ENCODE results near the gene CXCL9. TPM values are rescaled to one million over a fixed set of nuclear protein-coding genes. Genes with fewer than 3 reads are reported as not detected.
"Not testable (repeated sequence)": the region's sequence is repeated elsewhere in the genome, so short reads cannot be mapped to it uniquely, and the experiment has no call there.

Gene CXCL9
- total RNA-seq, 5 donors from 2014 or later (not counting 1 experiment from before 2014, with no cell fraction given), result not detected

- DNase-seq; H3K4me3 ChIP-seq (ENCODE audit: control insufficient read depth in 1 of 2, extremely low read depth in 1 of 2, low read length in 1 of 2); H3K27me3 ChIP-seq (replicated peaks in 1 of 2; ENCODE audit: control insufficient read depth in 2 of 2, extremely low read depth in 1 of 2, insufficient read depth in 2 of 2, low read length in 1 of 2); CTCF ChIA-PET; ATAC-seq (replicated peaks in 1 of 4); H3K9me3 ChIP-seq; H3K9me3 Mint-ChIP-seq; H3K36me3 ChIP-seq (ENCODE audit: control insufficient read depth in 2 of 2, extremely low read depth in 1 of 2, insufficient read depth in 1 of 2, low read length in 1 of 2); H3K27ac Mint-ChIP-seq; H3K4me1 ChIP-seq (ENCODE audit: control insufficient read depth in 1 of 2, extremely low read depth in 1 of 2, insufficient read depth in 2 of 2, low read length in 2 of 2); H3K27me3 Mint-ChIP-seq; H3K27ac ChIP-seq (ENCODE audit: low read length); H3K36me3 Mint-ChIP-seq; H3K4me3 Mint-ChIP-seq; H3K4me1 Mint-ChIP-seq; POLR2A ChIA-PET: not testable (repeated sequence)
- no CpG with 5 or more reads among the region's 4 CpGs for WGBS (ENCODE audit: insufficient coverage)
Measured at GRCh38 chr4:76044686-76045085, 37.4 kb upstream of the CXCL9 start.

DNA sequence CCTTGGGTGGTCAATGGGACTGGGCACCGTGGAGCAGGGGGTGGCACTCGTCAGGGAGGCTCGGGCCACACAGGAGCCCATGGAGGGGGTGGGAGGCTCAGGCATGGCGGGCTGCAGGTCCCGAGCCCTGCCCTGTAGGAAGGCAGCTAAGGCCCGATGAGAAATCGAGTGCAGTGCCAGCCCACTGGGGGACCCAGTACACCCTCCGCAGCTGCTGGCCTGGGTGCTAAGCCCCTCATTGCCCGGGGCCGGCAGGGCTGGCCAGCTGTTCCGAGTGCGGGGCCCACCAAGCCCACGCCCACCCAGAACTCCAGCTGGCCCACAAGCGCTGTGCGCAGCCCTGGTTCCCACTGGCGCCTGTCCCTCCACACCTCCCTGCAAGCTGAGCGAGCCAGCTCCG lies 36.0 kb upstream of the CXCL9 start:
- H3K27me3 ChIP-seq (replicated peaks in 1 of 2; ENCODE audit: control insufficient read depth in 2 of 2, extremely low read depth in 1 of 2, insufficient read depth in 2 of 2, low read length in 1 of 2); H3K27ac Mint-ChIP-seq; H3K27ac ChIP-seq (ENCODE audit: low read length); CTCF ChIA-PET; H3K9me3 ChIP-seq; H3K4me1 Mint-ChIP-seq; H3K4me1 ChIP-seq (ENCODE audit: control insufficient read depth in 1 of 2, extremely low read depth in 1 of 2, insufficient read depth in 2 of 2, low read length in 2 of 2); H3K36me3 ChIP-seq (ENCODE audit: control insufficient read depth in 2 of 2, extremely low read depth in 1 of 2, insufficient read depth in 1 of 2, low read length in 1 of 2); H3K4me3 Mint-ChIP-seq; H3K4me3 ChIP-seq (ENCODE audit: control insufficient read depth in 1 of 2, extremely low read depth in 1 of 2, low read length in 1 of 2); H3K27me3 Mint-ChIP-seq; ATAC-seq (replicated peaks in 1 of 4); H3K9me3 Mint-ChIP-seq; DNase-seq; H3K36me3 Mint-ChIP-seq; POLR2A ChIA-PET: not testable (repeated sequence)
- 84% methylated on average over 9 of the region's 18 CpGs for WGBS (ENCODE audit: insufficient coverage)

DNA sequence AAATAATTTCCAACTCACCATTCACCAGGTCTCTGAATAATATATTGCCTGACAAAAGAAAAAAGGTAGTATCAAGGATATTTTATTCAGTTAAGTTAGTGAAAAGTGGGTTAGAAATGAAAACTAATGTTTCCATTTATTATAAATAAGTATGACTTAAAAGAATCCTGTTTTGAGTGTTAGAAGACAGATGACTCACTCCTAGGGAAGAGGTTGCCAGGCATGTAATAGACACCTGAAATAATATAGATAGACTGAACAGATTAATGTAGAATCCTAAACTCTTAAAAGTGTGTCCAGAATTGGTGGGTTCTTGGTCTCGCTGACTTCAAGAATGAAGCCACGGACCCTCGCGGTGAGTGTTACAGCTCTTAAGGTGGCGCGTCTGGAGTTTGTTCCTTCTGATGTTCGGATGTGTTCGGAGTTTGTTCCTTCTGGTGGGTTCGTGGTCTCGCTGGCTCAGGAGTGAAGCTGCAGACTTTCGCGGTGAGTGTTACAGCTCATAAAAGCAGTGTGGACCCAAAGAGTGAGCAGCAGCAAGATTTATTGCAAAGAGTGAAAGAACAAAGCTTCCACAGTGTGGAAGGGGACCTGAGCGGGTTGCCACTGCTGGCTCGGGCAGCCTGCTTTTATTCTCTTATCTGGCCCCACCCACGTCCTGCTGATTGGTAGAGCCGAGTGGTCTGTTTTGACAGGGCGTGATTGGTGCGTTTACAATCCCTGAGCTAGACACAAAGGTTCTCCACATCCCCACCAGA lies 35.1 kb upstream of the CXCL9 start:
- WGBS (ENCODE audit: insufficient coverage), result no CpG with 5 or more reads among the region's 18 CpGs
- H3K9me3 ChIP-seq; H3K36me3 ChIP-seq (ENCODE audit: control insufficient read depth in 2 of 2, extremely low read depth in 1 of 2, insufficient read depth in 1 of 2, low read length in 1 of 2); H3K27me3 ChIP-seq (replicated peaks in 1 of 2; ENCODE audit: control insufficient read depth in 2 of 2, extremely low read depth in 1 of 2, insufficient read depth in 2 of 2, low read length in 1 of 2); DNase-seq; H3K4me1 ChIP-seq (ENCODE audit: control insufficient read depth in 1 of 2, extremely low read depth in 1 of 2, insufficient read depth in 2 of 2, low read length in 2 of 2); H3K4me1 Mint-ChIP-seq; H3K4me3 ChIP-seq (ENCODE audit: control insufficient read depth in 1 of 2, extremely low read depth in 1 of 2, low read length in 1 of 2); H3K27ac Mint-ChIP-seq; H3K27ac ChIP-seq (ENCODE audit: low read length); H3K9me3 Mint-ChIP-seq; ATAC-seq (replicated peaks in 1 of 4); H3K27me3 Mint-ChIP-seq; H3K36me3 Mint-ChIP-seq: not testable (repeated sequence)
- ChIA-PET CTCF (interaction anchor here in 1 of 2 donors (0.5 kb wide), 1 partner anchor 489 kb away, joined by 3 read pairs; no protein-coding TSS in a partner anchor), POLR2A (interaction anchor here in 1 of 2 donors (0.7 kb wide), 1 partner anchor 47 kb away, joined by 6 read pairs; no protein-coding TSS in a partner anchor)
- H3K4me3 Mint-ChIP-seq, result peak overlapping the region in 2 of 3 donors; percentile 47 to 78

- CTCF ChIA-PET, result interaction anchor here (1.2 kb wide), 2 partner anchors 17 to 22 kb away, joined by 3 read pairs; no protein-coding TSS in a partner anchor
- peaks cover 0 to 3% of the 10 kb centered on the region in 2 donors for H3K27me3 Mint-ChIP-seq
- WGBS (ENCODE audit: insufficient coverage), result 80% methylated on average over 2 of the region's 3 CpGs
Measured at GRCh38 chr4:76036855-76037254, 29.5 kb upstream of the CXCL9 start.

GRCh38 chr4:76035799-76036380 lies 28.6 kb upstream of the CXCL9 start, which contains the start of gene CXCL11:
Gene CXCL11, minus strand, starts transcription at chr4:76036070. Its CDS starts 83 bp downstream, at chr4:76035987.
- H3K4me3 ChIP-seq (ENCODE audit: control insufficient read depth in 1 of 2, extremely low read depth in 1 of 2, low read length in 1 of 2), result no peak within 1 kb of the TSS
- no peaks in the 10 kb centered on the region for H3K27me3 ChIP-seq (replicated peaks in 1 of 2; ENCODE audit: control insufficient read depth in 2 of 2, extremely low read depth in 1 of 2, insufficient read depth in 2 of 2, low read length in 1 of 2)
- H3K9me3 Mint-ChIP-seq, result no peaks in the 10 kb centered on the region
- H3K9me3 ChIP-seq, result no peaks in the 10 kb centered on the region
- ChIA-PET POLR2A (no interaction called here), CTCF (interaction anchor here (0.9 to 1.2 kb wide), 3 partner anchors 23 to 40 kb away, joined by 3 read pairs; no protein-coding TSS in a partner anchor)
- H3K4me1 Mint-ChIP-seq, result no peaks in the 10 kb centered on the region
- H3K36me3 ChIP-seq (ENCODE audit: control insufficient read depth in 2 of 2, extremely low read depth in 1 of 2, insufficient read depth in 1 of 2, low read length in 1 of 2), result no peaks in the 10 kb centered on the region
- no peak within 1 kb of the TSS for H3K27ac Mint-ChIP-seq
- H3K36me3 Mint-ChIP-seq, result no peaks in the 10 kb centered on the region
- WGBS (ENCODE audit: insufficient coverage), result no CpG with 5 or more reads among the region's 2 CpGs
- DNase-seq (no peak), ATAC-seq (replicated peaks in 1 of 4) (no peak)
- no peak within 1 kb of the TSS for H3K27ac ChIP-seq (ENCODE audit: low read length)
- H3K27me3 Mint-ChIP-seq, result peaks cover 0 to 2% of the 10 kb centered on the region in 2 donors
- H3K4me1 ChIP-seq (ENCODE audit: control insufficient read depth in 1 of 2, extremely low read depth in 1 of 2, insufficient read depth in 2 of 2, low read length in 2 of 2), result no peaks in the 10 kb centered on the region
- no peak within 1 kb of the TSS for H3K4me3 Mint-ChIP-seq

More at GRCh38 chr4:76036855-76037254, 29.5 kb upstream of the CXCL9 start:
- H3K4me3 ChIP-seq (ENCODE audit: control insufficient read depth in 1 of 2, extremely low read depth in 1 of 2, low read length in 1 of 2), result no peak overlapping the region
- Mint-ChIP-seq H3K4me1 (no peaks in the 10 kb centered on the region), H3K4me3 (no peak overlapping the region), H3K36me3 (no peaks in the 10 kb centered on the region), H3K27ac (no peak overlapping the region), H3K9me3 (no peaks in the 10 kb centered on the region)
- DNase-seq (no peak), ATAC-seq (replicated peaks in 1 of 4) (no peak)
- H3K27me3 ChIP-seq (replicated peaks in 1 of 2; ENCODE audit: control insufficient read depth in 2 of 2, extremely low read depth in 1 of 2, insufficient read depth in 2 of 2, low read length in 1 of 2), result no peaks in the 10 kb centered on the region
- no peaks in the 10 kb centered on the region for H3K9me3 ChIP-seq
- H3K27ac ChIP-seq (ENCODE audit: low read length), result no peak overlapping the region
- H3K4me1 ChIP-seq (ENCODE audit: control insufficient read depth in 1 of 2, extremely low read depth in 1 of 2, insufficient read depth in 2 of 2, low read length in 2 of 2), result no peaks in the 10 kb centered on the region
- POLR2A ChIA-PET, result no interaction called here
- H3K36me3 ChIP-seq (ENCODE audit: control insufficient read depth in 2 of 2, extremely low read depth in 1 of 2, insufficient read depth in 1 of 2, low read length in 1 of 2), result no peaks in the 10 kb centered on the region

- ChIA-PET POLR2A (no interaction called here), CTCF (interaction anchor here in 1 of 2 donors (1.0 kb wide), 1 partner anchor 39 kb away, joined by 3 read pairs; no protein-coding TSS in a partner anchor)
- Histone ChIP-seq H3K4me3 (ENCODE audit: control insufficient read depth in 1 of 2, extremely low read depth in 1 of 2, low read length in 1 of 2) (no peak overlapping the region), H3K9me3 (no peaks in the 10 kb centered on the region), H3K27ac (ENCODE audit: low read length) (no peak overlapping the region), H3K27me3 (replicated peaks in 1 of 2; ENCODE audit: control insufficient read depth in 2 of 2, extremely low read depth in 1 of 2, insufficient read depth in 2 of 2, low read length in 1 of 2) (no peaks in the 10 kb centered on the region), H3K4me1 (ENCODE audit: control insufficient read depth in 1 of 2, extremely low read depth in 1 of 2, insufficient read depth in 2 of 2, low read length in 2 of 2) (no peaks in the 10 kb centered on the region), H3K36me3 (ENCODE audit: control insufficient read depth in 2 of 2, extremely low read depth in 1 of 2, insufficient read depth in 1 of 2, low read length in 1 of 2) (no peaks in the 10 kb centered on the region)
- no peak overlapping the region for H3K4me3 Mint-ChIP-seq
- 40% methylated on average over 1 of the region's 3 CpGs for WGBS (ENCODE audit: insufficient coverage)
- H3K9me3 Mint-ChIP-seq, result no peaks in the 10 kb centered on the region
- H3K27me3 Mint-ChIP-seq, result no peaks in the 10 kb centered on the region
- no peak overlapping the region for H3K27ac Mint-ChIP-seq
- H3K36me3 Mint-ChIP-seq, result no peaks in the 10 kb centered on the region
- no peak for DNase-seq
- no peaks in the 10 kb centered on the region for H3K4me1 Mint-ChIP-seq
- ATAC-seq (replicated peaks in 1 of 4), result no peak
Measured at GRCh38 chr4:76035141-76035540, 27.8 kb upstream of the CXCL9 start.

Data from T-cell (primary cell).